ENCODE data around the gene SEPTIN10.

GRCh38 chr2:109507217-109507616 is 106.5 kb downstream of the SEPTIN10 start:
- TF ChIP-seq ZNF274 (IDR thresholded peaks at IDR 0.05; ENCODE audit: low read length) (no peak), ZNF274 (tag by site-specific recombination; IDR thresholded peaks at IDR 0.05; ENCODE audit: borderline replicate concordance) (no peak), ZBTB48 (tag by site-specific recombination; IDR thresholded peaks at IDR 0.05) (no peak), ZNF747 (tag by site-specific recombination; IDR thresholded peaks at IDR 0.05) (no peak), ZNF302 (tag by site-specific recombination; IDR thresholded peaks at IDR 0.05; ENCODE audit: low read depth) (no peak), CTCF (tag by site-specific recombination; IDR thresholded peaks at IDR 0.05) (no peak), ZNF18 (tag by site-specific recombination; IDR thresholded peaks at IDR 0.05) (no peak), ZNF362 (tag by site-specific recombination; IDR thresholded peaks at IDR 0.05) (no peak), ZNF530 (tag by site-specific recombination; IDR thresholded peaks at IDR 0.05; ENCODE audit: low read depth) (no peak), ZBTB17 (tag by site-specific recombination; IDR thresholded peaks at IDR 0.05) (no peak), ZNF121 (tag by site-specific recombination; IDR thresholded peaks at IDR 0.05) (no peak), ZIC2 (tag by site-specific recombination; IDR thresholded peaks at IDR 0.05) (no peak), ZNF560 (tag by site-specific recombination; IDR thresholded peaks at IDR 0.05; ENCODE audit: borderline replicate concordance) (no peak)
